Measurements from ENCODE around the gene CERT1.

DNA sequence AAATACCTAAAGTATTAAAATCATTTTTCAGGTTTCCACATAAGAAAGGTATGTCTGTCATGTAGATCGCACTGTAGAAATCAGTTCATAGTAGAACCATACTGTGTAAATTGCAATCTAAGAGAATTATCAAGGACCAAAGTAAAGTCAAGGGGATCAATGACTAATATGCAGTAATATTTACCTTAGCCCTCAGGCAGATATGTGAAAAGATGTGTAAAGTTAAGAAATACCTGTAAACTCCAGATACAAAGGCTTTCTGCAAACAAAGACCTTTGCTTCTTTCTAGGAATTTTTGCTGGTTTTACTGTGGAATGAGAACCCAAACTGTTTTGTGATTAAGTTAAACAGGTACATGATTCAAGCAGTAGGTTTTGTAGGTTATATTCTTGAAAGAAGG is 11.8 kb upstream of the CERT1 start:
- TF ChIP-seq EP300 (IDR thresholded peaks at IDR 0.05), result no peak
- TF ChIP-seq POLR2AphosphoS5 (IDR thresholded peaks at IDR 0.05), result no peak
